CD4-positive, alpha-beta T cell treated with Interleukin-21 for 1 hour (primary cell): Measurements from ENCODE around the gene VSTM2L.

Experiments
- DNase-seq: peaks from one replicate; pipeline ENCODE4 v3.0.0-alpha.2; 2020

Gene VSTM2L

GRCh38 chr20:37879843-37880242 lies 23.1 kb upstream of the VSTM2L start:
- no peak for DNase-seq

- no peak for DNase-seq
Observed at GRCh38 chr20:37880726-37881591, 22.0 kb upstream of the VSTM2L start.

DNA sequence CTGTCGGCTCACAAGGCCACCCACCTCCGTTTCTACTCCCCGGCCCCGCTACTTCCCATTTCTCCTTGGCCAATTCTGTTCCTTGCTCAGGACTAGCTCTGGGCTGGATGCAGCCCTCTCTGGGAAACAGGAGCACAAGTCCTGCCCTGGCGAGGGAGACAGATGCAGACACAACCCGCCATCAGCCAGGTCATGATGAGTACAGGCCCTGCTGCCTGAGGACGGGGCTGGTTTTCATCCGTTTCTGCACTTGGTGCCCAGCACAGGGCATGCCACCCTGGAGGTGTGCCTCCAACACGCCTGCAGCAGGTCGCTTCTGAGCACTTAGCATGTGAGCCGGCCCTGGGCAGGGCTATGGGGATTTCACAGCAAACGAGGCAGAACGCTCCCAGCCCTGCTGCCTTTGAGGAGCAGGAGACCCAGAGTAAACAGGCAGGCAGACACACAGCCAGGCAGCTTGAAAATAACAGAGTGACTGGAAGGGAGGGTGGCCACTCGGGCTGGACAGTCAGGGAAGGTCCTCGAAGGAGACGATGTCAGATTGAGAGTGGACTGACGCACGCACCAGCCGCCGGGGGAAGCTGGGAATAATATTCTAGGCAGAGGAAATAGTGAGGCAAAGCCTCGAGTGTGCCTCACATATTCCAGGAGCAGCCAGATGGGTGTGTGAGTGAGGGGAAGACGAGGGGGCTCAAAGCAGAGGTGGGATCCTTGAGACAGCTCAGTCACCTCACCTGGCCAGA lies 21.2 kb upstream of the VSTM2L start:
- no peak for DNase-seq

DNA sequence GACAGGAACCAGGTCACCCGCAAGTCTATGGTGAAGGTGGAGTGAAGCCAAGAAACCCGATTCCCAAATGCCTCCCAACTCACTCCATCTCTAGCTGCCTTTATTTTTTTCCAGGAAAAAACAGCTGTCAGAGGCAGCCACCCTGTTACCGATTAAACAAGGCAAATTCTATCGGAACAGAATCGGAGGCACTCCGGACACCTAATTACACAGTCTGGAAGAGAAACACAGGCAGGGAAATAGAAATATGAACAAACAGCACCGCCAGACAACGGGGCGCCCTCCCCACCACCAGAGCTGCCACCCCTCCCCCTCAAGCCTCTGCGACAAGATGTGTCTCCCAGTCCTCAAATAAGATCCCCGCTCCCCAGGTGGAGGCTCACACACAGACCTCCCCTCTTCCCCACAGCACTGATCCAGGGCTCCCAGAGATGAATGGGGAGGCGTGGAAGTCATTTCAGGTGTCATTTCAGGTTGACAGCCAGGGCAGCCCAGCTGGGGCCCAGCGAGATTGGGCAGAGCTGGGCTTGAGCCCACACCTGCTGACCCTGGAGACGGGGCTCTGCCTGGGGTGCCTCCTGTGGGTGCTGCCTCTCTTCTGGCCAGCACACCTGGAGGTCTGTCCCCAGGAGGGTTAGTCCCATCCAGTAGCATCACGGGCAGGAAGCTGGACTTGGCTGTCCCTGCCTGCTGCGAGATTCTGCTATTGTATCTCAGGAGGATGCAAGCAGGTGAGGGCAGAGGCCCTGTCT lies 19.8 kb upstream of the VSTM2L start:
- DNase-seq, result no peak

GRCh38 chr20:37885042-37885441 lies 17.9 kb upstream of the VSTM2L start:
- no peak for DNase-seq

DNA sequence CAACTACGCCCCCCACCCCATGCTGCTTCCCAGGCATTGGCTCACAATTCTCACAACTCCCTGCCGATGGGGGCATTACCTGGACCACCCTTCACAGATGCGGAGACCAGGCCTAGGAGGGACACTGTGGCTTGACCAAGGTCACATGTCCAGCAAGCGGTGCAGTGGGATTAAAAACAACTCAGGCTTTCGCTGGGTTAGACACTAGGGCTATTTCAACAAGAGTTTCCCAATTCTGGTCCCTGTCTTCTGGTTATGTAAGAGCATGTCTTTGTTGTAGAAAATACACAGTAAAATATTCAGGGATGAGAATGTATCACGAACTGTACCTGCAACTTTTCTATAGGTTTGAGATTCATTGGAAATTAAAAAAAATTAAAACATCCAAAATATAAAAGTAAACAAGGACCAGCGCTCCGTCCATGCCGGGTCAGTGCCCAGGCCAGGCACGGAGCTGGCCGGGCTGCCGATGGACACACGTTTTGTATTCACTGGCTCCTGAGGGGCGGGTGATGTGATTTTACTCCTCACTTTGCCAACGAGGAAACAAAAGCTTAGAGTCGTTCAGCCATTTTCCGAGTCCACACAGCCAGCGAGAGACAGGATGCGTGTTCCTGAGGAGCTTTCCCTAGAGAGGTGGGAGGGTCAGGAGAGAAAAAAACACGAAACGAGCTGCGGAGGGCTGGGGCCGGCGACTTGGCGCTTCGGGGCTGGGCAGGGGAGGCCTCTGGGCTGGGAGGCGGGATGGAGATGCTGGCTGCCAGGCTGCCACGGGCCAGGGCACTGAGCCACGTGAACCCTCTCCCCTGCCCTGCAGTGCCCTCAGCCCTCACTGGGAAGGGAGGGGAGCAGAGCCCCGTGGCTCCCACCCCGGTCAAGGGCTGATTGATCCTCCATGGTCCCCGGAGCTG lies 17.1 kb upstream of the VSTM2L start:
- DNase-seq, result no peak

- no peak for DNase-seq
Observed at GRCh38 chr20:37886851-37887297, 16.1 kb upstream of the VSTM2L start.

- no peak for DNase-seq
Observed at GRCh38 chr20:37888641-37889040, 14.3 kb upstream of the VSTM2L start.

DNA sequence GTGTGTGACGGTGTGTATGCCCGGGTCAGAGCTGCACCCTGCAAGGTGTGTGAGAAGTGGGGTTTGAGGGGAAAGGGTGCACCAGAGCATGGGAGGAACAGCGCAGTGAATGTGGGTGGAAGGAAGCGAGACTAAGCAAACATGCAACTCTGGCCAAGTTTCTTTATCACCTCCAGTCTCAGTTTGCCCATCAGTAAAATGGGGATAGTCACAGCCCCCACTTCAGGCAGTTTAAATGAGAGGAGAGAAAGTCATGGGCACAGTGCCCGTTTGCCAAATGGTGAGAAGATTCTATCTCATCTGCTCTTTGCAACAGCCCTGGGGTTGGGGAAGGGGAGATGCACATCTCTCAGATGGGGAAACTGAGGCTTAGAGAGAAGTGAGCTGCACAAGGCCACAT lies 12.8 kb upstream of the VSTM2L start:
- DNase-seq, result no peak

DNA sequence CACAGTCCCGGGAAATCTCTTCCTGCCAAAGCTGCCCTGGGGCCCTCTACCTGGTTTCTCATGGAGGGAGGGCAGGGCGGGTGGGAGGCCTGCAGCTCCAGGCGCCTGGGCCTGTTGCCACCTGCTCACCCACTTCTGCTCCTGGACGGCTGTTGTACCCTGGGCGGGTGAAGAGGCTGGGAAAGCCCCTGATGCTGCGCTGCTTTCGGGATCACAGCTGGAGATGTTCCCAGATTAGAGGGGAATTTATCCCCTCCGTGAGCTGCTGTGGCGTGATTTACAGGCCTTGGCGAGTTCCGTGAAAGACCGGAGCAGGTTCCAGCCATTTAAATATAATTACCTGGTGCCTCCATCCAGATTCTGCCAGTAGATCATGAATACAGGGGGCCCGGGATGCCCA lies 12.3 kb upstream of the VSTM2L start:
- DNase-seq, result no peak

DNA sequence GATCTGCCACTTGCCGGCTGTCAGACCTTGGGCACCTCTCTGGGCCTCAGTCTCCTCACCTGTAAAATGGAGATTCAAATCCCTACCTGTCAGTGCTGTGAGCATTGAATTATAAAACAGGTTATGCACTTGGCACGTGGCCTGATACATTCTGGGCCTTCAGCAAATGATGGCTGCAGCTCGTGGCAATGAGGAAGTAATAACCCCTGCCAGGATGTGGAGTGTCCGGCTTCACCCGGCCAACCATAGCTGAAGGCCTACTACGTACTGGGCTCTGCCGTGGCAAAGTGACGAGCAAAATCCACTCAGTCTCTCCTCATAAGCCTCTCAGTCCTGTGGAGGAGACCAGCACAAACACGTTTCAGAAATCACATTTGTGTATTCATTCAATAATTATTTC lies 10.9 kb upstream of the VSTM2L start:
- no peak for DNase-seq

- DNase-seq, result no peak
Observed at GRCh38 chr20:37893566-37894241, 9.2 kb upstream of the VSTM2L start.

DNA sequence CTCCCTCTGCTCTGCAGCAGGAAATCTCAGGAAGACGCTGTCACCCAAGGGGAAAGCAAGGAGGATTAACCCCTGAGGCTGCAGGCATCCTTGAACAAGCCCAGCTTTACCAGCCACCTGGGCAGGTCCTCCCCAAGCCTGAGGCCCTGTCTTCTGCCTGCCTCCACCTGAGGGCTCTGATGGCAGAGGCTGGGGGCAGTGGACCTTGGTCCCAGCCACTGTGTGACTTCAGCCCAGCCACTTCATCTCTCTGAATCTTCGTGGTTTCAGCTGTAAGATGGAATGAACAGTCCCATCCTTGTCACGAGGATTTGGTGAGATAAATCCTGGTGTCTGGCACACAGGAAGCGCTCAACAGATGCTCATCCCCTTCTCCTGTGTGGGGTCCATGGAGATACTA lies 8.5 kb upstream of the VSTM2L start:
- DNase-seq, result no peak

DNA sequence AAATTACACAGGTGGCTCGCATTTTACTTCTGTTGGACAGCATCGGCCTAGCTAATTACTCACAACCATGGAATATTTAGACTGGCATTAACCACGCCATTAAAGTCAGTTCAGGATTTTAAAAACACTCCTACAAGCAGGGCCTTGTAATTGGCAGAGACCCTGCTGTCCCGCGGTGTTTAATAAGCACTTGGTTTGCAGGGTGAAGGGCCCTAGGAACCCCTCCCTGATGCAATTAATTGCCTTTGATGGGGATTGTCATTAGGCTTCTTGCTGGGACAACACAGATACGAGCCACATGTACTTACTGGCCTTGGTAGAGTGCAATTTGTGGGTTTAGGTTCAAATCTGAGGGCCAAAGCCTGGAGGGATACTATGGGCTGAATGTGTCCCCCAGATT lies 7.8 kb upstream of the VSTM2L start:
- DNase-seq, result no peak

DNA sequence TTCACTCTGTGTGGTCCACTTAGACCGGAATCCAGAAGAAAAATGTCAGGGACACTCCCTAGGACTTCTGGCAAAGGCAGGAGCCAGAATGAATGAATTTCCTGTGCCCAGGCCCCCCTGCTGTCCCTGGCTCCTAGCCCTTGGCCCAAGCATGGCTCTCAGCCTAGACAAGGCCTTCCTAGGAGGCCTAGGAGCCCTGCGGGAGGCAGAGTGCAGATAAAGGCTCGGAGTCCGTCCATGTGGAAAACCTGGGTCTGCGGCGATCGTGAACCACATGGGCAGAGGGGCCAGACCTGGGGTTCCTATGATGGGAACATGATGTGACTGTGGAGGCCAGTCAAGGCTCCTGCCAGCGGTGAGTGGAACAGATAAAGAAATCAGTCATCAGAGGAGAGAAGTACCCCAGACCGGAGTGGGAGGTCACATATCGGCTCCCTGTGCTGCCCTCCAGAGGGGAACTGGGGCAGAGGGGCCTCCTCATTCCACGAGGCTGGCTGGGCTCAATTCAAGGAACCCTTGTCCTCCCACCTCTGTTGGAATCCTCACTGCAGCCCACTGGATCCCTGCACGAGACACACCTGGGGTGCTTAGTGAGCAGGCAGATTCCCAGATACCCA lies 5.9 kb upstream of the VSTM2L start:
- DNase-seq, result no peak

GRCh38 chr20:37898233-37899104 lies 4.5 kb upstream of the VSTM2L start:
- DNase-seq, result no peak

DNA sequence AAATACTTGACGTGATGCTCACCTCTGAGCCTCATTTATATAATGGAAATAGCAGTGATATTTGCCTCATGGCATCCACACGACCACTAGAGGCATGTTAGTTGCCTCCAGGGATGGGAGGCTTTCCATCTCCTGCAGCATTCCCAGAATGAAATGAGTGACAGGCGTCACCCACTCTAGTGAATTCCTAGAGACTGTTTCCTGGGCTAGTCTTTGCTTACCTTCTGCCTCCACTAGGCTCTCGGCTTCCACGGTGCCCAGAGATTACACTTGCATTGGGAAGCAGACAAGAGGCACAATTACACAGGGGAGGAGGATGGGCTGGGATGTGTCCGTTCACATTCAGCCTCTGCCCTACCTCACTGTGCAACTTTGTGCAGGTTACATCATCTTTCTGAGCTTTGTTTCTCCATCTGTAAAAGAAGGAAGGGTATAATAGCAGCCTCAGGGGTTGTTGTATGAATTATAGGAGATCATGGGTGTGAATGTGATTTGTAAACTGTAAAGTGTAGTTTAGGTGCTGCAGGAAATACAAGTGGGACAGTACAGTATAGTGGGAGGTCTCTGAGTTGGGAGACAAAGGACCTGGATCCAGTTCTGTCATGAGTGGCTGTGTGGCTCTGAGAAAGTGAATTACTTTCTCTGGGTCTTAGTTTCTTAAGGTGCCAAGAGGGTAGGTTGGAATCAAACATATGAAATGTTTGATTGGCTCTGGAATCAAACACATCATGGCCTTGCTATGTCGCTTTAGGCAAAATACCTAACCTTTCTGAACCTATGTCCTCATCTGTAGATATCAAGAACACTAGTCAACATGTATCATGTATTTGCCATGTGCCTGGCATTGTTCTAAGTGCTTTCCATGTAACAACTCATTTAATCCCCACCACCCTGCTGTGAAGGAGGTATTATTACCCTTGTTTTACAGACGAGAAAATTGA lies 3.6 kb upstream of the VSTM2L start:
- DNase-seq, result no peak

DNA sequence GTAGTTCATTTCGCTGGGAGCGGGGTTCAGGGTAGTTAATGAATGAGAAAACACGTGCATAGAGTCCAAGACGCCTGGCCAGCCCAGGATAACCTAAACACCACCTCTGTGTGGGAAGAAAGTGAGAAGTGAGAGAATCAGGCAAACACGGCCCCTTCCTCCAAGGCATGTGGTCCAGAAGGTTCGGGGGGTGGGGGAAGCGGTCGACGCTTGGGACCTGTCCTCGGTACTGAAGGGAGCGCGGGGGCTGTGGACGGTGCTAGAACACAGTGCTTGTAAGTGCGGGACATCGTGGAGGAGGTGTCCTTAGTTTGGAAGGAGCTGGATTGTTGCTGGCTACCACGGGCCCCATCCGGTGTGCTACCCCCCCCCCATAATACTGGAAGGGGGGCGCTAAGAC lies 1.7 kb upstream of the VSTM2L start:
- DNase-seq, result no peak
